ENCODE measurements around the gene PI4K2B.

DNA sequence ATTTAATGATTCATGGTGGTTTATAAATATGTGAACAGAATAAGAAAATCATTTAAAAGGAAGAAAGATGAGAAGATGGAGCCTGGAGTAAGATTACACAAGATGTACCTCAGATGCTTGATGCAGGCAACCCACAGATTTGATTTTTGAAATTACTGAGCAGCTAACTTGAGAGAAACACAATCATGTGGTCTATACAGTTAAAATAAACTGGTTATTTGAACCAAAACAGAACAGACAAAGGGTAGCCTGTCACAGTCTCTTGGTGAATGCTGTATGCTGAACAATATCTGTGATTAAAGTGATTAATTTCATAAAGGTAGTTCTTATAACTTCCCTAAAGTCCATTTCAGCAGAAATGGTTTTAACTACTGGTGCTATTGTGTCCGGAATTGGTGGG, 4.2 kb downstream of the PI4K2B start:
- TF ChIP-seq, protein P1, sequence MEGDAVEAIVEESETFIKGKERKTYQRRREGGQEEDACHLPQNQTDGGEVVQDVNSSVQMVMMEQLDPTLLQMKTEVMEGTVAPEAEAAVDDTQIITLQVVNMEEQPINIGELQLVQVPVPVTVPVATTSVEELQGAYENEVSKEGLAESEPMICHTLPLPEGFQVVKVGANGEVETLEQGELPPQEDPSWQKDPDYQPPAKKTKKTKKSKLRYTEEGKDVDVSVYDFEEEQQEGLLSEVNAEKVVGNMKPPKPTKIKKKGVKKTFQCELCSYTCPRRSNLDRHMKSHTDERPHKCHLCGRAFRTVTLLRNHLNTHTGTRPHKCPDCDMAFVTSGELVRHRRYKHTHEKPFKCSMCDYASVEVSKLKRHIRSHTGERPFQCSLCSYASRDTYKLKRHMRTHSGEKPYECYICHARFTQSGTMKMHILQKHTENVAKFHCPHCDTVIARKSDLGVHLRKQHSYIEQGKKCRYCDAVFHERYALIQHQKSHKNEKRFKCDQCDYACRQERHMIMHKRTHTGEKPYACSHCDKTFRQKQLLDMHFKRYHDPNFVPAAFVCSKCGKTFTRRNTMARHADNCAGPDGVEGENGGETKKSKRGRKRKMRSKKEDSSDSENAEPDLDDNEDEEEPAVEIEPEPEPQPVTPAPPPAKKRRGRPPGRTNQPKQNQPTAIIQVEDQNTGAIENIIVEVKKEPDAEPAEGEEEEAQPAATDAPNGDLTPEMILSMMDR (IDR thresholded peaks at IDR 0.05) = no peak
- TF ChIP-seq POLR2A (IDR thresholded peaks at IDR 0.05) = no peak
